ENCODE data around the gene SRSF6. TPM values are rescaled to one million over a fixed set of nuclear protein-coding genes. Genes with fewer than 3 reads are reported as not detected.

SRSF6 gene
- 55.5 and 57.0 TPM in 2 replicates for total RNA-seq

DNA sequence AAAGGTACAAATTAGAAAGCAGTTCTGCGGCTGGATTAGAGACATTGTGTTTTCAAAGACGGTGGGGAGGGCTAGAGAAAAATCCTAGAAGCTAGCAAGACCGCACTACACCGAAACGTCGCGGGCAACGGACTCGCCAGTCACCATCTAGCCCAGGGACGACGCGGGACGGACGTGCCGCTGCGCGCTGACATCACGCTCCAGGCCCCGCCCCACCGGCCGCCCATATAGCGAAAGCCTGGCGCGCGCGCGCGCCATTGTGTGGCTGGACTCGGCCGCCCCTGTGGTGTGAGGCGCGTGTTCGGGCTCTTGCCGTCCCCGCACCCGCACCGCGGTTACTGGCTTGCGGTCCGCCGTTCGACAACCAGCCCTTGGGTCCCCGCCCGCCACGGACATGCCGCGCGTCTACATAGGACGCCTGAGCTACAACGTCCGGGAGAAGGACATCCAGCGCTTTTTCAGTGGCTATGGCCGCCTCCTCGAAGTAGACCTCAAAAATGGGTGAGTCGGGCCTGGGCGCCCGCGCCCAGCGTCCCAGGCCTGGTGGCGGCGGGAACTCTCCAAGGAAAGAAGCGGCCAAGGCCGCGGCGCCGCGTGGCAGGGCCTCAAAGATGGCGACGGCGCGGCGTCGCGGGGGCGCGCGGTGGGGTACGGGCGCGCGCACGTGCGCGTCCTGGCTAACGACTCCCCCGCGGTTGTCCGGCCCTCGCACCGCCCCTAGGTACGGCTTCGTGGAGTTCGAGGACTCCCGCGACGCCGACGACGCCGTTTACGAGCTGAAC is at the start of gene SRSF6:
Gene SRSF6 (plus strand): TSS at position 257 of the 782 bp plus-strand sequence. CDS start 138 bp downstream, at position 395.

DNA sequence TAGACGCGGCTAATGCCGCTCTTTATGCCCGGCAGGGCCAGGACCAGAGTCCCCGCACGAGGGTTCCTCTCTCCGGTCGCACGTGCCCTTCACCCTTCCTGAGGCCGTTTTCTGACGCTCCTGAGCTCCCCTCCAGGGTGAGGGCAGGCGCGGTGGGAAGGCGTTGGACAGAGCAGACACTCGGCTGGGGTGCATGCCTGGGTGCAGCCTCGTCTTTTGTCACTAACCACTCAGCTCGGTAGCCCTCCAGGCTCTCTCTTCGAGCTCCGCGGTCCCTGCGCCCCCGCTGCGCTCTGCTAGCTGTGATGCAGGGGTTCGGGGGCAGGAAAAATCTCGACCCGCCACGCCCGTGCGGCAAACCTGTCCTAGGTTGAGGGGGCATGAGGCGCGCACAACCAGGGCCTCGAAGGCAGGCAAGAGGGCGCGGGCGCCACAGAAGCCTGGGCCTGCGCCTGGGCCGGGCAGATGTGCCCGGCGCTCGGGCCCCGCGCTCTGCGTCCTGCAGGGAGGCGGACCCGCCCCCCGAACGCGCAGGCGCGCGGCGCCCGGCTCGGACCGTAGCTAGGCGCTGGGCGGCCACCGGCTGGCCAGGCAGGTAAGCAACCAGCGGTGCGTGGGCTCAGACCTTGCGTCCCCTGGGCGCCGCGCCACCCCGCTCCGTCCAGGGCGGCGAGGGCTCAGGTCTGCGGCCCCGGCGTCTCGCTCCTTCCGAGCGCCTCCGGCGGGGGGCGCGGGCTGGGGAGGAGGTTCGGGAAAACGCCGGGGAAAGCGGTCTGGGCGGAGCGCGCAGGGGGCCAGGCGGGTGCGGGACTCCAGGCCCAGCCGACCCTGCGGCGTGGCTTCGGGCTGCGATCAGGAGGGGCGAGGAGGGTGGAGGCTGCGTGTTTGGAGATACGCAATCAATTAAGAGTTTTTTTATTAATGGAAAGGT is 49.7 kb downstream of the SRSF6 start, which contains the start of gene L3MBTL1:
Gene L3MBTL1 (plus strand): TSS at position 548 of the 931 bp plus-strand sequence. CDS start 5,807 bp downstream, outside the sequence.

Other genes with a start within 250 kb of the SRSF6 start
- gene L3MBTL1, start 49.8 kb downstream of the SRSF6 start, total RNA-seq, result 3.4 and 4.9 TPM in 2 replicates
- 0.09 and 0.43 TPM in 2 replicates for gene SGK2, start 101.1 kb downstream of the SRSF6 start, total RNA-seq
- 28.6 and 37.4 TPM in 2 replicates for gene IFT52, start 133.0 kb downstream of the SRSF6 start, total RNA-seq
- gene MYBL2, start 209.2 kb downstream of the SRSF6 start, total RNA-seq, result 1.8 and 2.6 TPM in 2 replicates

All from dermis lymphatic vessel endothelial cell (primary cell).